Body of pancreas (tissue), 4 donors: ENCODE measurements around the gene CDHR3.

Experiments
- POLR2A ChIP-seq, 3 donors: fragments of 450-650 bp; IDR thresholded peaks; one replicate each; pipeline ENCODE4 v1.6.1; 2016; ENCODE audit warnings: antibody characterized with exemption in 3 of 3, mild to moderate bottlenecking in 2 of 3
- TF ChIP-seq, protein P1 (sequence below), 7 experiments: fragments of 450-650 bp in 4 of 7; fragments of 200-600 bp in 3 of 7; sonication (generic) in 3 of 7; IDR thresholded peaks; one replicate each; pipeline ENCODE4 v1.5.1; 2016 to 2019; ENCODE audit warnings: antibody characterized with exemption in 7 of 7

GRCh38 chr7:106050002-106050745 lies 87.1 kb downstream of the CDHR3 start:
- TF ChIP-seq, protein P1, sequence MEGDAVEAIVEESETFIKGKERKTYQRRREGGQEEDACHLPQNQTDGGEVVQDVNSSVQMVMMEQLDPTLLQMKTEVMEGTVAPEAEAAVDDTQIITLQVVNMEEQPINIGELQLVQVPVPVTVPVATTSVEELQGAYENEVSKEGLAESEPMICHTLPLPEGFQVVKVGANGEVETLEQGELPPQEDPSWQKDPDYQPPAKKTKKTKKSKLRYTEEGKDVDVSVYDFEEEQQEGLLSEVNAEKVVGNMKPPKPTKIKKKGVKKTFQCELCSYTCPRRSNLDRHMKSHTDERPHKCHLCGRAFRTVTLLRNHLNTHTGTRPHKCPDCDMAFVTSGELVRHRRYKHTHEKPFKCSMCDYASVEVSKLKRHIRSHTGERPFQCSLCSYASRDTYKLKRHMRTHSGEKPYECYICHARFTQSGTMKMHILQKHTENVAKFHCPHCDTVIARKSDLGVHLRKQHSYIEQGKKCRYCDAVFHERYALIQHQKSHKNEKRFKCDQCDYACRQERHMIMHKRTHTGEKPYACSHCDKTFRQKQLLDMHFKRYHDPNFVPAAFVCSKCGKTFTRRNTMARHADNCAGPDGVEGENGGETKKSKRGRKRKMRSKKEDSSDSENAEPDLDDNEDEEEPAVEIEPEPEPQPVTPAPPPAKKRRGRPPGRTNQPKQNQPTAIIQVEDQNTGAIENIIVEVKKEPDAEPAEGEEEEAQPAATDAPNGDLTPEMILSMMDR (IDR thresholded peaks at IDR 0.05) = no peak
- TF ChIP-seq POLR2A (IDR thresholded peaks at IDR 0.05) = no peak
